ENCODE data around the gene RASL11B. TPM values are rescaled to one million over a fixed set of nuclear protein-coding genes. Genes with fewer than 3 reads are reported as not detected.

Gene RASL11B
- total RNA-seq, 1 donor from 2014 or later = 4.4 TPM

DNA sequence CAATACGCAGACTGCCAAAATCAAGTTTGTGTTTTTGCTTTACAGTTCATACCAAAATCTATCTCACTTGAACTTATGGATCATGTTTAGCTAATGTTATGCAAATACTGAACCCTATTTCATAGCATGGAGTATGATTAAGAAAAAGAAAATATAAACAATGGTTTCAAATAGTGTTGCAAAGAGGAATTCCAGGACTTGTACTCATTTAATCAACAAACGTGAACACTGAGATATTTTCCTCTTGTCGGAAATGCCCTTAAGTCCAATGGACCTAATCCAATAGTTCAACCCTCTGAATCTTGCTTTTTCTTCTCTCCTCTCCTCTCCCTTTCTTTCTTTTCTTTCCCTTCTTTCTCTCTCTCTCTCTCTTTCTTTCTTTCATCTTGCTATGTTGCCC is 30.8 kb downstream of the RASL11B start:
- FAIRE-seq (no peak), DNase-seq (ENCODE audit: low read depth) (no peak)
- Mint-ChIP-seq H3K4me1 (ENCODE audit: low read depth, unreplicated experiment) (no peaks in the 10 kb centered on the region), H3K9me3 (ENCODE audit: unreplicated experiment) (peaks cover 16% of the 10 kb centered on the region), H3K27ac (ENCODE audit: unreplicated experiment) (no peak overlapping the region), H3K27me3 (ENCODE audit: low read depth, unreplicated experiment) (peaks cover 2% of the 10 kb centered on the region), H3K4me3 (ENCODE audit: unreplicated experiment) (no peak overlapping the region), H3K36me3 (ENCODE audit: low read depth, unreplicated experiment) (peaks cover 3% of the 10 kb centered on the region)
- Histone ChIP-seq H3K27ac (ENCODE audit: low read depth, low read length) (no peak overlapping the region), H3K36me3 (ENCODE audit: insufficient read depth, low read length) (no peaks in the 10 kb centered on the region), H3K79me2 (ENCODE audit: insufficient read depth, low read length) (no peaks in the 10 kb centered on the region), H3K9ac (ENCODE audit: low read length) (no peak overlapping the region), H3K27me3 (ENCODE audit: insufficient read depth, low read length) (no peaks in the 10 kb centered on the region), H3K4me3 (ENCODE audit: insufficient read depth, low read depth, low read length) (no peak overlapping the region), H3K4me1 (ENCODE audit: insufficient read depth, low read length) (no peaks in the 10 kb centered on the region), H3K4me2 (ENCODE audit: low read length) (no peak overlapping the region), H4K20me1 (ENCODE audit: insufficient read depth, low read length) (no peaks in the 10 kb centered on the region), H2AFZ (ENCODE audit: low read depth, low read length) (no peak overlapping the region), H3K9me3 (ENCODE audit: insufficient read depth, low read depth, low read length) (no peaks in the 10 kb centered on the region)
- TF ChIP-seq CTCF (IDR thresholded peaks at IDR 0.05; ENCODE audit: insufficient read depth, low read depth, low read length) (no peak), EZH2 (IDR thresholded peaks at IDR 0.05; ENCODE audit: insufficient read depth, low read length) (no peak)

- Histone ChIP-seq H3K27ac (ENCODE audit: low read depth, low read length) (no peak overlapping the region), H3K4me2 (ENCODE audit: low read length) (no peak overlapping the region)
Measured at GRCh38 chr4:52894443-52894842, 32.3 kb downstream of the RASL11B start.

More at GRCh38 chr4:52894443-52894842, 32.3 kb downstream of the RASL11B start:
- Histone ChIP-seq H3K9ac (ENCODE audit: low read length) (no peak overlapping the region), H3K9me3 (ENCODE audit: insufficient read depth, low read depth, low read length) (no peaks in the 10 kb centered on the region), H3K36me3 (ENCODE audit: insufficient read depth, low read length) (no peaks in the 10 kb centered on the region), H4K20me1 (ENCODE audit: insufficient read depth, low read length) (no peaks in the 10 kb centered on the region), H2AFZ (ENCODE audit: low read depth, low read length) (no peak overlapping the region), H3K4me3 (ENCODE audit: insufficient read depth, low read depth, low read length) (no peak overlapping the region), H3K27me3 (ENCODE audit: insufficient read depth, low read length) (no peaks in the 10 kb centered on the region), H3K79me2 (ENCODE audit: insufficient read depth, low read length) (no peaks in the 10 kb centered on the region), H3K4me1 (ENCODE audit: insufficient read depth, low read length) (no peaks in the 10 kb centered on the region)
- no peak for TF ChIP-seq CTCF (IDR thresholded peaks at IDR 0.05; ENCODE audit: insufficient read depth, low read depth, low read length)
- no peak for TF ChIP-seq EZH2 (IDR thresholded peaks at IDR 0.05; ENCODE audit: insufficient read depth, low read length)
- H3K27me3 Mint-ChIP-seq (ENCODE audit: low read depth, unreplicated experiment) = peaks cover 2% of the 10 kb centered on the region
- no peak overlapping the region for H3K4me3 Mint-ChIP-seq (ENCODE audit: unreplicated experiment)
- H3K9me3 Mint-ChIP-seq (ENCODE audit: unreplicated experiment) = peaks cover 16% of the 10 kb centered on the region
- no peak for FAIRE-seq
- peaks cover 3% of the 10 kb centered on the region for H3K36me3 Mint-ChIP-seq (ENCODE audit: low read depth, unreplicated experiment)
- H3K4me1 Mint-ChIP-seq (ENCODE audit: low read depth, unreplicated experiment) = no peaks in the 10 kb centered on the region
- peak; percentile 42 for DNase-seq (ENCODE audit: low read depth)
- no peak overlapping the region for H3K27ac Mint-ChIP-seq (ENCODE audit: unreplicated experiment)

All from astrocyte (in vitro differentiated cells and primary cell).